SH-SY5Y (cell line): ENCODE data around the gene CNTNAP1.

Experiments used
- GATA2 ChIP-seq: IDR thresholded peaks from 2 replicates; pipeline ENCODE4 v1.6.1; 2011; ENCODE audit warnings: mild to moderate bottlenecking, low read depth, low read length
- GATA3 ChIP-seq: IDR thresholded peaks from 2 replicates; pipeline ENCODE4 v1.6.1; 2011; ENCODE audit warnings: low read depth, mild to moderate bottlenecking, low read length, moderate library complexity

GRCh38 chr17:42725143-42725542 is 42.8 kb downstream of the CNTNAP1 start:
- TF ChIP-seq GATA2 = no peak
- TF ChIP-seq GATA3 = no peak
